ENCODE data around the gene MOCS1.

DNA sequence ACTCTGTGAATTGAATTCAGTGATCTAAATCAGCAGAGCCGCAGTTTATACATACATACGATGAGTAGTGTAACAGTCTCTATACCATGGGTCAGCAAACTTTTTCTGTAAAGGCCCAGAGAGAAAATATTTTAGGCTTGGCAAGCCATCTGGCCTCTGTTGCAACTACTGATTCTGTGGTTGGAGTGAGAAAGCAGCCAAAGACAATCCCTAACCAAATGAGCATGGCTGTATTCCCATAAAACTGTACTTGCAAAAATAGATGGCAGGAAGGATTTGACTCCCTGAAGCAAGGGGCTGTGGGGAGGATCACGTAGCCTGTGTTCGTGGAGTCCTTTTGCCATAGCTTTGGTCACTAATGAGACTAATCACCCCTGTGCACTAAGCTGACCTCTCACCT, 17.9 kb upstream of the MOCS1 start:
- no peak for TF ChIP-seq CTCF (IDR thresholded peaks at IDR 0.05; ENCODE audit: borderline replicate concordance, extremely low read depth, low read length, poor library complexity, severe bottlenecking)
- no peak for TF ChIP-seq EZH2 (IDR thresholded peaks at IDR 0.05; ENCODE audit: borderline replicate concordance, low read depth, low read length, severe bottlenecking)

Measured in DND-41 (cell line).